Measurements from ENCODE around the gene TTC12. TPM values are rescaled to one million over a fixed set of nuclear protein-coding genes. Genes with fewer than 3 reads are reported as not detected.

Gene TTC12
- total RNA-seq, 4 donors from 2014 or later = 2.2 to 14.7 (median 10.8) TPM

- peaks cover 0 to 13% (median 3%) of the 10 kb centered on the region in 3 donors for H3K4me1 ChIP-seq
- no peaks in the 10 kb centered on the region for H3K27me3 ChIP-seq
- H3K4me3 ChIP-seq = no peak overlapping the region
- WGBS, 2 donors = 56 to 73% methylated on average over 3 of the region's 3 CpGs
- DNase-seq = no peak
- H3K36me3 ChIP-seq = no peaks in the 10 kb centered on the region
- no peak overlapping the region for H3K27ac ChIP-seq
- intact Hi-C loops (cut with DNase I) = no loop called here
- H3K9me3 ChIP-seq = no peaks in the 10 kb centered on the region
- TF ChIP-seq CTCF (IDR thresholded peaks at IDR 0.05) (no peak), POLR2A (IDR thresholded peaks at IDR 0.05) (no peak)
Measured at GRCh38 chr11:113376156-113376555, 61.8 kb downstream of the TTC12 start.

GRCh38 chr11:113377681-113378412 is 63.5 kb downstream of the TTC12 start:
- H3K9me3 ChIP-seq = no peaks in the 10 kb centered on the region
- H3K27me3 ChIP-seq = no peaks in the 10 kb centered on the region
- intact Hi-C loops (cut with DNase I) = no loop called here
- no peak for DNase-seq
- H3K4me3 ChIP-seq = no peak overlapping the region
- TF ChIP-seq CTCF (IDR thresholded peaks at IDR 0.05) (no peak), POLR2A (IDR thresholded peaks at IDR 0.05) (no peak)
- H3K36me3 ChIP-seq = no peaks in the 10 kb centered on the region
- WGBS, 2 donors = 29 to 31% methylated on average over 7 of the region's 7 CpGs
- peaks cover 0 to 12% (median 3%) of the 10 kb centered on the region in 3 donors for H3K4me1 ChIP-seq
- H3K27ac ChIP-seq = no peak overlapping the region

GRCh38 chr11:113378692-113379091 is 64.3 kb downstream of the TTC12 start:
- no peak for DNase-seq
- Histone ChIP-seq H3K27me3 (no peaks in the 10 kb centered on the region), H3K36me3 (no peaks in the 10 kb centered on the region), H3K4me3 (no peak overlapping the region), H3K4me1 (peaks cover 0 to 9% (median 3%) of the 10 kb centered on the region in 3 donors), H3K27ac (no peak overlapping the region), H3K9me3 (no peaks in the 10 kb centered on the region)
- 29 to 33% methylated on average over 1 of the region's 1 CpG for WGBS, 2 donors
- intact Hi-C loops (cut with DNase I) = no loop called here
- TF ChIP-seq POLR2A (IDR thresholded peaks at IDR 0.05) (no peak), CTCF (IDR thresholded peaks at IDR 0.05) (no peak)

GRCh38 chr11:113382121-113382520 is 67.7 kb downstream of the TTC12 start:
- Histone ChIP-seq H3K27me3 (peaks cover 0 to 7% (median 0%) of the 10 kb centered on the region in 4 donors), H3K36me3 (no peaks in the 10 kb centered on the region), H3K27ac (no peak overlapping the region), H3K9me3 (no peaks in the 10 kb centered on the region), H3K4me3 (no peak overlapping the region), H3K4me1 (peaks cover 0 to 19% (median 11%) of the 10 kb centered on the region in 3 donors)
- no peak for DNase-seq
- no peak for TF ChIP-seq CTCF (IDR thresholded peaks at IDR 0.05)
- TF ChIP-seq POLR2A (IDR thresholded peaks at IDR 0.05) = no peak
- intact Hi-C loops (cut with DNase I) = no loop called here

GRCh38 chr11:113384551-113384950 is 70.2 kb downstream of the TTC12 start:
- Histone ChIP-seq H3K36me3 (no peaks in the 10 kb centered on the region), H3K27me3 (peaks cover 0 to 31% (median 0%) of the 10 kb centered on the region in 4 donors), H3K4me3 (no peak overlapping the region), H3K4me1 (peaks cover 0 to 22% (median 8%) of the 10 kb centered on the region in 3 donors), H3K27ac (peak overlapping the region in 3 of 4 donors; percentile 30 to 73 (median 40)), H3K9me3 (no peaks in the 10 kb centered on the region)
- DNase-seq = no peak
- no peak for TF ChIP-seq POLR2A (IDR thresholded peaks at IDR 0.05)
- TF ChIP-seq CTCF (IDR thresholded peaks at IDR 0.05) = no peak
- 19 to 46% methylated on average over 2 to 3 of the region's 3 CpGs for WGBS, 2 donors
- intact Hi-C loops (cut with DNase I) = no loop called here

All from esophagus squamous epithelium (tissue), 5 donors.